Body of pancreas (tissue), 4 donors: ENCODE data around the gene SRPK2.

Source experiments
- CTCF ChIP-seq, 7 experiments: fragments of 450-650 bp in 4 of 7; fragments of 200-600 bp in 3 of 7; sonication (generic) in 3 of 7; IDR thresholded peaks; one replicate each; pipeline ENCODE4 v1.5.1; 2016 to 2019; ENCODE audit warnings: antibody characterized with exemption in 7 of 7
- POLR2A ChIP-seq, 3 donors: fragments of 450-650 bp; IDR thresholded peaks; one replicate each; pipeline ENCODE4 v1.6.1; 2016; ENCODE audit warnings: antibody characterized with exemption in 3 of 3, mild to moderate bottlenecking in 2 of 3

GRCh38 chr7:105391429-105391828, 2.7 kb upstream of the SRPK2 start:
- TF ChIP-seq CTCF (IDR thresholded peaks at IDR 0.05) = no peak
- no peak for TF ChIP-seq POLR2A (IDR thresholded peaks at IDR 0.05)
